GM19467 (cell line): ENCODE measurements around the gene LYZL2.
"Not testable (repeated sequence)": the region's sequence is repeated elsewhere in the genome, so short reads cannot be mapped to it uniquely, and the experiment has no call there.

Experiments used
- ATAC-seq: cut with Tn5 transposase; IDR thresholded peaks from one replicate; pipeline ENCODE4 v1.9.1; 2021; ENCODE audit warnings: mild to moderate bottlenecking, moderate library complexity; ENCODE audit not compliant: unreplicated experiment

Gene LYZL2

GRCh38 chr10:30639946-30640786 lies 10.6 kb upstream of the LYZL2 start:
- ATAC-seq, result no peak

DNA sequence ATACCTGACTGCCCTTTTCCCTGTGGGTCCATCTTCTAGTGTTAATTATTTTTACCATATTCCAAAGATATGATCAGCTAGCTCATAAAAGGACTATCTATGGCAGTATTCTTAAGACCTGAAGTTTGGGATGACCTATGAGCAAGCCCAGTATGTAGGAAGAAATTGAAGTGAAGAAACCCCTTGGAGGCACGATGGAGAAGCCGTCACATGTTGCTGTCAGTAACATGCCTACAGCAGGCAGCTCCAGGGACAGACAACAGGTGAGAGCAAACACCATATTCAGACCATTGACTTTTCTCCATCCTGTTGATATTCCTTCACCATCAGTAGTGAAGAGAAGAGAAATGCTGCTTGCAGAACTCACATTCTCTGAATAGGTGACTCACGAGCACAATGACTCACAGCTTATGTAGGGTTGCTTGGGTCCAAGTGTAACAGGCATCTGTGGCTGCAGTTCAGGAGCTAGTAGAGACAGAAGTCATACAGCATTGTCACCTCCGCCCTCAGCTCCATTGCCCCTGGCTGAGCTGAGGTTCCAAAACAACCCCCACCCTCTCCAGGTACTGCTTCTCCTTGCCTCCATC lies 8.4 kb upstream of the LYZL2 start:
- no peak for ATAC-seq

DNA sequence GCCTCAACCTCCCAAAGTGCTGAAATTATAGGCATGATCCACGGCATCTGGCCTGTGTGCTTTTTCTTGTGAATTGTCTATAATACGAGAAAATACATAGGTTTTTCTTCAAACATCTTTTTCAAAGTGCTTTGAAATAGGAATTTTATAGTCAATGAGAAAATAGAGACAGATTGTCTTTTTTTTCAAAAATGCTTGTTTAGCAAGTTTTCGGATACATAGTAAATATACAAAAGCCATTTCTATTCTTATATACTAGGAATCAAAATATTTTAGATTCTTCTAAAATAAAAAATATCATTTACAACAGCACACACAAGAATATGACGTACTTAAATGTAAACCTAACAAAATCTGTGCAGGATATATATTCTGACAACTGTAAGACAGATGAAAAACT lies 1.6 kb upstream of the LYZL2 start:
- ATAC-seq, result no peak

- ATAC-seq, result no peak
These were observed 1.0 kb upstream of the LYZL2 start for GRCh38 chr10:30630571-30630970.

DNA sequence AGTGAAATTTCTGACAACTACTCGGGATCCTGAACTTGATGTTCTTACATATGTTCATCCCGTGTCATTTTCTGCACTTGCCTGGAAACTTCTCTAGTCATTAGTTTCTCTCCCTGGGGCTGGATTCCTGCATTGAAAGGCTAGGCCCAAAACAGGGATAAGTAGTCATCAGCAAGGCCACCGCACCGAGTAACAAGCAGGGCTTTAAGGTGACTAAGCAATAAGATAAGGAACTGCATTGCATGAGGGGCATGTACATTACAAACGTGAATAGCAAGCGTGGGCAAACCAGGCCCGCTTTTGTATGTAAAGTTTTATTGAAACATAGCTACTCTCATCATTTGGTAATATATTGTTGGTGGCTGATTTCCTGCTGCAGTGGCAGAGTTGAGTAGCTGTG lies 977 bp downstream of the LYZL2 start:
- not testable (repeated sequence) for ATAC-seq

- ATAC-seq, result not testable (repeated sequence)
These were observed 2.7 kb downstream of the LYZL2 start for GRCh38 chr10:30626837-30627236.

GRCh38 chr10:30626196-30626595 lies 3.4 kb downstream of the LYZL2 start:
- ATAC-seq, result not testable (repeated sequence)

DNA sequence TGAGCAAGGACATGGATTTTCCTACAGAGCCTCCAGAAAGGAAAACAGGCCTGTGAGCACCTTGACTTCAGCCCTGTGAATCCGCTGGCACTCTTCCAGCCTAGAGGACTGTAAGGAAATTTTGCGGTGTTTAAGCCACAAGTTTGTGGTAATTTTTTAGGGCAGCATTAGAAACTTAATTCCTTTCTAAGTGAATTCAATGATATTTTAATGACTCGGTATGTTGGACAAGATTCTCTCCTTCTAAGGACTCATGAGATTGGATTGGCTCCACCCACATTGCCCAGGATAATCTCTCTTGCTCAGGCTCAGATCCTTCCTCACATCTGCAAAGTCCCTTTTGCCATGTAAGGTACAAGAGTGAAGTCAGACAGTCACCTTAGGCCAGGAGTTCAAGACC lies 4.5 kb downstream of the LYZL2 start:
- ATAC-seq, result no peak

- ATAC-seq, result no peak
These were observed 9.6 kb downstream of the LYZL2 start for GRCh38 chr10:30619966-30620365.

- no peak for ATAC-seq
These were observed 12.5 kb downstream of the LYZL2 start for GRCh38 chr10:30617070-30617469.

- not testable (repeated sequence) for ATAC-seq
These were observed 18.5 kb downstream of the LYZL2 start for GRCh38 chr10:30611041-30611440.

DNA sequence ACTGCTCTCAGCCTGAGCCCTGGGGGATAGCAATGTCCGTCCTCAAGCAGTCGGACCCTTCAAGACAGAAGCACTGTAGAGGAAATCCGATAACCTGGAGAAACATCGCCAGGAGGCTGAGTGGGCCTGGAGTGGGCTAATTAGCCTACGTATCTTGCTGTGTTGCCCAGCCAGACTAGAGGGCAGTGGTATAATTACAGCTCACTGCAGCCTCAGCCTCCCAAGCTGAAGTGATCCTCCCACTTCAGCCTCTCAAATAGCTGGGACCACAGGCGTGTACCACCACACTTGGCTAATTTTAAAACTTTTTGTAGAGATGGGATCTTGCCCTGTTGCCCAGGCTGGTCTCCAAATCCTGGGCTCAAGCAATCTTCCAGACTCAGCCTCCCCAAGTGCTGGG lies 21.7 kb downstream of the LYZL2 start:
- no peak for ATAC-seq

GRCh38 chr10:30606313-30606712 lies 23.2 kb downstream of the LYZL2 start:
- no peak for ATAC-seq

- not testable (repeated sequence) for ATAC-seq
These were observed 24.0 kb downstream of the LYZL2 start for GRCh38 chr10:30605341-30606121.

DNA sequence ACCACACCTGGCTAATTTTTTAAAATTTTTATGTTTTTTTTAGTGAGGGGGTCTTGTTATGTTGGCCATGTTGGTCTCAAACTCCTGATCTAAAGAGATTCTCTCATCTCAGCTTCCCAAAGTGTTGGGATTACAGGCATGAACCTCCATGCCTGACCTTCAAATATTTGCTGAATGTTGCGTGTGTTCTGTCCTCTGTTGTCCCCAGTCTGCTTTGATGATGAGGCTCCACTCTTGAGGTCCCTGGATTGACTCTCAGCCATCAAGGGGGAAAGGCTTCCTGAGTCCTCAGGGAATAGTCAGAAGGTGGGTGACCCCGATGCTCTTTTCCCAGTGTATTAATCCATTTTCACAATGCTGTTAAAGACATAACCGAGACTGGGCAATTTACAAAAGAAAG lies 26.0 kb downstream of the LYZL2 start:
- ATAC-seq, result no peak

DNA sequence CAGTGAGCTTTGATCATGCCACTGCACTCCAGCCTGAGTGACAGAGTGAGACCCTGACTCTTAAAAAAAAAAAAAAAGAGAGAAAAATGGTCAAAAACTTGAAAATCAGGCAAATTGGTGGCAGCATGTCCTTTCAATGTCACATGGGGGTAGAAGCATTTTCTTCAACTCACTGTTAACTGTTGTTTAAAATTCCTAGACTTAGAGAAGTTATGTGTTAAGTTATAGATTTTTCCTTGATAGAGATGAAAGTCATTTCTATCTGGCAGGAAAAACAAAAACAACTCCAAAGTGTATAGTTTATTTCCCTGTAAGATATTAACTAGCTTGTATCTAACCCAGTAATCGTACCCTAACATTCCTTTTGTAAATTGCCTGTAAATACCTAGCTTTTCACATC lies 26.8 kb downstream of the LYZL2 start:
- ATAC-seq, result no peak

GRCh38 chr10:30600005-30600404 lies 29.5 kb downstream of the LYZL2 start:
- no peak for ATAC-seq

GRCh38 chr10:30598105-30598776 lies 31.3 kb downstream of the LYZL2 start:
- no peak for ATAC-seq

DNA sequence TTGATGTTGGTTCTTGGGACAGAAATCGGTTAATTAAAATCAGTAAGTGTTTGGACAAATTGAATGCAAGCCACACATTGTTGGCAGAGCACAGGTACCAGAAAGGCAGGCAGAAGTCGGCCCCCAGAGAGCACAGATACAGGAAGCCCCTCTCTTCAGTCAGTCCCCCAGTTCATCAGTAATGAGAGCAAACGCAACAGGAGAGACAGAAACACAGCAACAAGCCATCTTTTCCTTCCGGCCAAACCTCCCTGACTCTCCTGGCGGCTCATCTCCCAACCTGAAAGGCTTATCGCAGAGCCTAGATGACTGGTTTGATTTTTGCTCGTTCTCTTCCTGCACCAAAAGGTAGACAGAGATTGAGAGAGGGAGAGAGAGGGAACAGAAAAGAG lies 32.1 kb downstream of the LYZL2 start:
- ATAC-seq, result not testable (repeated sequence)

DNA sequence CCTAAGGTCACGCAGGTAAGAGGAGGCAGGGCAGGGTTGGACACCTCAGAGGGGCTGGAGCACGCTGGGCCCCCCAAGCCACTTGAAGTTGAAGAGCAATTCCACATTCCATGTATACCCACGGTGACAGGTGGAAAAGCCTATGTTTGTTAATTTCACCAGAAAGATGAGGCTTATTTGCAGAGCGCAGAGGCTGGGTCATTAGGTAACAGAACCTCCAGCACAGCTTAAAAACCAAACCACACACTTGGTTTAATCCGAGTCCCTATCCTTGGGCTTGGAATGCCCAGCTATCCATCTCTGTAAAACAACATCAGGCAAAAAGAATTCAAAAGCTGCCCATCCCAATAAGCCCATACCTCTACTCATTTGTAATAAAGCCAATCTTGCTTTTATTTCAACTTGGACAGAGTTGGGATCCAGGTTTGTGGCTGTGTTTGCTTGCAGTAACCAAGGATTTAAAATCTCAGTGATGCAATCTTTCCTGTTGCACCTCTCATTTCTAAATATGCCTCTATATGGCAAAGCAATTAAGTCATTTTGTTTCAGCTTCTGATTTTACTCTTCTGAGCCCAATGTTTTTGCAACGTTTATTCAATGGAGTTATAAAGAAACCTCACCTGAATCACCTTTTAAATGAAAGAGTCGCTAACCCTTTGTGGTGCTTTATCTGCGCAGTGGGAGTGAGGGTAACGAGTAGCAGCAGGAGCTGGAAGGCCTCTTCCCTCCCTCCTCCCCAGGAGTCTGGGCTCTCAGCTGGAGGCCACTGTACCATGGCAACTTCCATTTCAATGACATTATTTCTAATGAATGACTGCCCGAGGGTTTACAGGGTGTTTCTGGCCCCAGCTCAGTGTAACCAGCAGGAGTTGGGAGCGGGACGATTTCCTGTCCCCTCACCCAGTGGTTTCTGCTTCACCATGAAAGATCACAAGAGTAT lies 32.8 kb downstream of the LYZL2 start:
- not testable (repeated sequence) for ATAC-seq
